ENCODE results near the gene MOG.

MOG gene

GRCh38 chr6:29696147-29697125 is 39.5 kb downstream of the MOG start:
- TF ChIP-seq ZFX (IDR thresholded peaks at IDR 0.05), result no peak
- TF ChIP-seq, protein P1, sequence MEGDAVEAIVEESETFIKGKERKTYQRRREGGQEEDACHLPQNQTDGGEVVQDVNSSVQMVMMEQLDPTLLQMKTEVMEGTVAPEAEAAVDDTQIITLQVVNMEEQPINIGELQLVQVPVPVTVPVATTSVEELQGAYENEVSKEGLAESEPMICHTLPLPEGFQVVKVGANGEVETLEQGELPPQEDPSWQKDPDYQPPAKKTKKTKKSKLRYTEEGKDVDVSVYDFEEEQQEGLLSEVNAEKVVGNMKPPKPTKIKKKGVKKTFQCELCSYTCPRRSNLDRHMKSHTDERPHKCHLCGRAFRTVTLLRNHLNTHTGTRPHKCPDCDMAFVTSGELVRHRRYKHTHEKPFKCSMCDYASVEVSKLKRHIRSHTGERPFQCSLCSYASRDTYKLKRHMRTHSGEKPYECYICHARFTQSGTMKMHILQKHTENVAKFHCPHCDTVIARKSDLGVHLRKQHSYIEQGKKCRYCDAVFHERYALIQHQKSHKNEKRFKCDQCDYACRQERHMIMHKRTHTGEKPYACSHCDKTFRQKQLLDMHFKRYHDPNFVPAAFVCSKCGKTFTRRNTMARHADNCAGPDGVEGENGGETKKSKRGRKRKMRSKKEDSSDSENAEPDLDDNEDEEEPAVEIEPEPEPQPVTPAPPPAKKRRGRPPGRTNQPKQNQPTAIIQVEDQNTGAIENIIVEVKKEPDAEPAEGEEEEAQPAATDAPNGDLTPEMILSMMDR (conservative IDR thresholded peaks at IDR 0.05), result peak; percentile 77

GRCh38 chr6:29702519-29703103 is 45.7 kb downstream of the MOG start:
- H3K27ac ChIP-seq, result no peak overlapping the region
- TF ChIP-seq, protein P1 (conservative IDR thresholded peaks at IDR 0.05), result peak; percentile 81
- no peak for TF ChIP-seq ZFX (IDR thresholded peaks at IDR 0.05)

More at GRCh38 chr6:29696147-29697125, 39.5 kb downstream of the MOG start:
- H3K27ac ChIP-seq, result no peak overlapping the region

DNA sequence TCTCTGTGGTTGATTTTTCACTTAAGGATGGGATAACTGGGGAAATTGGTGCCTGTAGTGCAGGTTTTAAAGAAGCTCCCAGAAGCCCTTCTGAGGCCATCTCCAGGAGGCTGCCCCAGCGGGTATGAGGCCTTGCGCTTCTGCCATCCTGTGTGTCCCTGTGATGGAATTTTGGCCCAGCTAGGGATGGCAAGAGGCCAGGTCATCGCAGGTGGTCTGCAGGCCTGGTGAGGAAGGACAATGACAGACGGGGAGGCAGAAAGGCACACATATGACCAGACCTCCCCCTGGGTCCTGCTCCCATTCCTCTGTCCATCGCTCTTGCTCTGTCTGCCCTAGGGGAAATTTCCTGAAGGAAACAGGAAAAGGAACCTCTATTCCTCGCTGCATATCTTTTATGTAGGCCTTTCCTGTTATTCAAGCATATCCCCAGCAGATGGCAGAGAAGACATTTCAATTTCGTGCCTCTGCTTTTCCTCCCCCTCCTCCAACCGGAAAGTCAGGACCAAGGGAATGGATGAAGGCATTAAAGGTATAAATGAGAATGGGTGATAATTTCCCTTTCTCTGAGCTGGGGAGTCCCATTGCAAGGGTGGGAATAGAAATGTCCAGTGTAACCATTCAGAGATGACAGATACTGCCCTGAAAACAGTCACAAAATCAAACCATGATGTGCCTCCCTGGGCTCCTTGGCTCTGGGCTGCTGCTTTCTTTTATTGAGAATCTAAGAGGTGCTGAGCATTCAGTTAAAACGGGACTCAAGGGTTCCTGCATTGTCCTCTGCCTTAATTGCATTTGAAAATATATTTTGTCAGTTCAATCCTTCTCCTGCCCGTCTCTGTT is 48.7 kb downstream of the MOG start:
- TF ChIP-seq, protein P1 (conservative IDR thresholded peaks at IDR 0.05), result peak; percentile 76
- TF ChIP-seq ZFX (IDR thresholded peaks at IDR 0.05), result no peak
- no peak overlapping the region for H3K27ac ChIP-seq

- no peak overlapping the region for H3K27ac ChIP-seq
- TF ChIP-seq ZFX (IDR thresholded peaks at IDR 0.05), result no peak
- TF ChIP-seq, protein P1 (conservative IDR thresholded peaks at IDR 0.05), result no peak
Observed at GRCh38 chr6:29708432-29709179, 51.7 kb downstream of the MOG start.

DNA sequence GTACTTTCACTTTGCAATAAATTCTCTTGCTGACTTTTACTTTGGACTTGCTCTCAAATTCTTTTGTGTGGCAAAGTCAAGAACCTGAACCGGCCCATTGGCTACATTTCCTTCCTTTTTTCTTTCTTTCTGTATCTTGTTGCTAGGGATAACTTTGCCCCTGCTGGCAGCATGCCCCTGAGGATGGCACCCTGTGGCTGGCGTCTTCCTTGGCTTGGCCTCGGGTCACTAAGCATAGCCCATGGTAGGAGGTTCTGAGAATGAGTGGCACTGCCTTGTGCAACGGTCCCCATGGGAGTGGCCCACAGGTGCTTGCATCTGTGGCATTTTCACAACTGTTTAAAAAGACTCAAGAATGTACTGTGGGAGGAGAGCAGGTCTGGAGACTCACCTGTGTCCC is 52.3 kb downstream of the MOG start:
- no peak for TF ChIP-seq ZFX (IDR thresholded peaks at IDR 0.05)
- TF ChIP-seq, protein P1 (conservative IDR thresholded peaks at IDR 0.05), result no peak
- no peak overlapping the region for H3K27ac ChIP-seq

GRCh38 chr6:29710281-29710941 is 53.5 kb downstream of the MOG start:
- no peak overlapping the region for H3K27ac ChIP-seq
- TF ChIP-seq, protein P1 (conservative IDR thresholded peaks at IDR 0.05), result no peak
- TF ChIP-seq ZFX (IDR thresholded peaks at IDR 0.05), result no peak

All from C4-2B (cell line).